Kidney (tissue), 14 donors: ENCODE results near the gene HTR3E. TPM values are rescaled to one million over a fixed set of nuclear protein-coding genes. Genes with fewer than 3 reads are reported as not detected.

Source experiments
- DNase-seq, 5 donors: peaks; one replicate each; pipeline ENCODE4 v3.0.0-alpha.2; 2013 to 2020
- FAIRE-seq: peaks from 2 replicates; lab custom pipeline; 2012; peaks lifted over from hg19 to GRCh38; lab: Jason Lieb, UNC
- H3K27ac ChIP-seq, 2 donors: one replicate each; pipeline ENCODE4 v1.7.0; 2013; ENCODE audit warnings: low read depth in 2 of 2, low read length in 2 of 2, inconsistent platforms in 1 of 2
- H3K27me3 ChIP-seq: one replicate; pipeline ENCODE4 v1.7.1; 2013; ENCODE audit warnings: low read length, inconsistent platforms; ENCODE audit not compliant: control insufficient read depth, insufficient read depth
- H3K36me3 ChIP-seq, 3 donors: one replicate each; pipeline versions ENCODE4 v1.7.0 to v1.7.1; 2013; ENCODE audit warnings: low read length in 3 of 3, control low read depth in 1 of 3, inconsistent platforms in 1 of 3; ENCODE audit not compliant: insufficient read depth in 3 of 3, control insufficient read depth in 2 of 3
- H3K4me1 ChIP-seq, 3 donors: one replicate each; pipeline versions ENCODE4 v1.7.0 to v1.7.1; 2013; ENCODE audit warnings: low read length in 3 of 3, inconsistent platforms in 1 of 3, low read depth in 1 of 3; ENCODE audit not compliant: control insufficient read depth in 2 of 3, insufficient read depth in 2 of 3
- H3K4me3 ChIP-seq, 3 donors: one replicate each; pipeline versions ENCODE4 v1.7.0 to v1.8.1; 2013; ENCODE audit warnings: low read length in 3 of 3, control low read depth in 1 of 3, inconsistent platforms in 1 of 3
- H3K9ac ChIP-seq, 3 donors: one replicate each; pipeline versions ENCODE4 v1.7.0 to v1.7.1; 2013; ENCODE audit warnings: low read length in 3 of 3, control low read depth in 1 of 3, inconsistent platforms in 1 of 3
- H3K9me3 ChIP-seq, 3 donors: one replicate each; pipeline versions ENCODE4 v1.7.0 to v1.7.1; 2013; ENCODE audit warnings: low read length in 3 of 3, control low read depth in 1 of 3, inconsistent platforms in 1 of 3; ENCODE audit not compliant: control insufficient read depth in 2 of 3, insufficient read depth in 1 of 3
- CTCF ChIP-seq: IDR thresholded peaks from 3 replicates; pipeline ENCODE4 v1.5.1; 2012; ENCODE audit warnings: mild to moderate bottlenecking, moderate library complexity, borderline replicate concordance; ENCODE audit not compliant: insufficient read depth; ENCODE audit errors: extremely low read depth
- intact Hi-C: fragments of 100-400 bp; cut with DNase I; formaldehyde crosslinking; loops from one replicate; pipeline ENCODE4 v1.11.1; 2022
- polyA plus RNA-seq: library from polyadenylated mRNA; stranded (reverse); fragments of 350-450 nt; fragmentation: Illumina TruSeq; extraction: RNeasy Lipid Tissue Mini Kit (QIAGEN cat#74804); gene quantifications from one replicate; pipeline ENCODE4 v1.2.3, GENCODE V29; 2014; ENCODE audit warnings: low read depth, low replicate concordance; ENCODE audit not compliant: insufficient read depth
- total RNA-seq: library from RNA; stranded (reverse); fragmentation: NEBNext Ultra II Directional; extraction: Animal tissue kit (Norgen Biotek cat#: 25700); gene quantifications from one replicate; pipeline ENCODE4 v1.2.1, GENCODE V29; 2021
- donor health status: control.
- donor health status: control.
- donor health status: control.
- donor health status: control.
- donor health status: control.
- donor health status: DM: yes; HTN: yes; CAD: no.
- donor health status: Normal renal cell carcinoma (clear cell type).

Gene HTR3E
- total and polyA plus RNA-seq, 2 donors from 2014 or later, result not detected

- Histone ChIP-seq H3K27me3 (no peaks in the 10 kb centered on the region), H3K36me3 (no peaks in the 10 kb centered on the region), H3K9me3 (no peaks in the 10 kb centered on the region), H3K27ac (no peak overlapping the region), H3K4me1 (no peaks in the 10 kb centered on the region), H3K4me3 (no peak overlapping the region), H3K9ac (no peak overlapping the region)
- no peak for DNase-seq
- no peak for TF ChIP-seq CTCF
- intact Hi-C loops, result no loop called here
- no peak for FAIRE-seq
These were observed 38.8 kb upstream of the HTR3E start for GRCh38 chr3:184058029-184058428.

GRCh38 chr3:184059424-184059823, 37.4 kb upstream of the HTR3E start:
- Histone ChIP-seq H3K27ac (no peak overlapping the region), H3K27me3 (no peaks in the 10 kb centered on the region), H3K36me3 (no peaks in the 10 kb centered on the region), H3K9me3 (no peaks in the 10 kb centered on the region), H3K4me3 (no peak overlapping the region), H3K4me1 (no peaks in the 10 kb centered on the region), H3K9ac (no peak overlapping the region)
- intact Hi-C loops, result no loop called here
- FAIRE-seq, result no peak
- TF ChIP-seq CTCF, result no peak
- DNase-seq, result no peak

- FAIRE-seq (no peak), DNase-seq (no peak)
- Histone ChIP-seq H3K4me3 (no peak overlapping the region), H3K9ac (no peak overlapping the region), H3K4me1 (no peaks in the 10 kb centered on the region), H3K27ac (no peak overlapping the region), H3K9me3 (no peaks in the 10 kb centered on the region), H3K36me3 (no peaks in the 10 kb centered on the region), H3K27me3 (no peaks in the 10 kb centered on the region)
- TF ChIP-seq CTCF, result no peak
- intact Hi-C loops, result no loop called here
These were observed 34.2 kb upstream of the HTR3E start for GRCh38 chr3:184062637-184063036.

- no peak for TF ChIP-seq CTCF
- no peak overlapping the region for H3K4me3 ChIP-seq
- no peaks in the 10 kb centered on the region for H3K9me3 ChIP-seq
- H3K27ac ChIP-seq, result no peak overlapping the region
- H3K36me3 ChIP-seq, result no peaks in the 10 kb centered on the region
- H3K27me3 ChIP-seq, result no peaks in the 10 kb centered on the region
- no peak for FAIRE-seq
- no peak for DNase-seq
- intact Hi-C loops, result no loop called here
- H3K9ac ChIP-seq, result no peak overlapping the region
- no peaks in the 10 kb centered on the region for H3K4me1 ChIP-seq
These were observed 30.7 kb upstream of the HTR3E start for GRCh38 chr3:184066211-184066610.
